HG03139 (cell line): ENCODE data around the gene AK5.
"Not testable (repeated sequence)": the region's sequence is repeated elsewhere in the genome, so short reads cannot be mapped to it uniquely, and the experiment has no call there.

ENCODE experiments used
- ATAC-seq: cut with Tn5 transposase; IDR thresholded peaks from one replicate; pipeline ENCODE4 v1.9.1; 2021; ENCODE audit not compliant: unreplicated experiment

The AK5 gene

DNA sequence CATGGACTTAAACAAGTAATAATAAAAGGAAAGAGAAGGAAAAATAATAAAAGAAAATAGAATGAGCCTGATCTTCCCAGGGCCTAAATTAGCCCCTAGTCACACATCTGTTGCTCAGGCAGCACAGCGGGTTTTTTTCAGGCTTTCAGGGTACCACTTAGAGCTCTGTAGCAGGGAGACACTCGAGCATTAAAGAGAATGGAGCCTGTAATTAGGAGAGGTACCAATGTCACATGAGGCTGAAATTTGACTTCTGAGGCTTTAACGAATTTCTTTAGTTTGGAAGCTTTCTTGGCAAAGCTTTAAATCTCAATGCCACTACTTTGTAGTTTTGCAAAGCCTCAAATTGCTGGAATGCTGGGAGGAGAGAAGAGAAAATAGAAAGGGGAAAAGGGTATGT is 116.3 kb downstream of the AK5 start:
- ATAC-seq, result no peak

DNA sequence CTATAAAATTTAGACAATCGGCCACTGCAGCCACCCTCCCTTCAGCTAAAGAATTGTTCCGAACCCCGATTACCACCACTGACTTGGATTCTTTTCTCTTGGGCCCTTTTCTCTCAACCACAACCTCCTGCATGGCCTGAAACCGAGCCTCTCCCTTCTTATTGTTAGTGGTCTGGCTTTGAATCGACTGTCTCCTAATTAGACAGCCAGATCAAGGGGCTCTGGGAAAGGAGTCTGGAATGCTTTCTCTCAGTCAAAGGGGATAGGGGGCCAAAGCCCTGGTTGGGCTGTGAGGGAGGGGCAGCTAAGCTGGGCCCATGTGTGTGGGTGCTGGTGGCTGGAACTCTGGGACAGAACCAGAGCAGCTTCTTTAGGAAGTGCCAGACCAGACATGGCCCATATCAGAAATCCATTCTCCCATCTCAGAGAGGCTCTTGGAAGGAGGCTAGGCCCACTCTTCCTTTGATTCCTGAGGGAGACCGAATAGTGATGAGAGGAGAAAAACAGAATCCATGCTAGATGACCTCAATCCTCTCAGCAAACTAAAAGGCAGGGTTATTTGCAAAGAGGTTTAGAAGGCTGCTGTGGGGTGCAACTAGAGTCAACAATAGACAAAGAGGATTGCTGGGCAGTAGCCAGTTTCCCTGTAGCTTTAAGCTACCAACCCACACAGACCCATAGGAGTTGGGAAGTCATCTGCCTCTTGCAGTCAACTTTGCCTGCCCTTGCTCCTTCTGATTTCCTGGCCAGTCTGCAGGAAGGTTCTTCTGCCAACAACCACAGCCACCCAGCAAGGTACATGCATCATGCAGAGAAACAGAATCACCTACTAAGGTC is 117.6 kb downstream of the AK5 start:
- no peak for ATAC-seq

DNA sequence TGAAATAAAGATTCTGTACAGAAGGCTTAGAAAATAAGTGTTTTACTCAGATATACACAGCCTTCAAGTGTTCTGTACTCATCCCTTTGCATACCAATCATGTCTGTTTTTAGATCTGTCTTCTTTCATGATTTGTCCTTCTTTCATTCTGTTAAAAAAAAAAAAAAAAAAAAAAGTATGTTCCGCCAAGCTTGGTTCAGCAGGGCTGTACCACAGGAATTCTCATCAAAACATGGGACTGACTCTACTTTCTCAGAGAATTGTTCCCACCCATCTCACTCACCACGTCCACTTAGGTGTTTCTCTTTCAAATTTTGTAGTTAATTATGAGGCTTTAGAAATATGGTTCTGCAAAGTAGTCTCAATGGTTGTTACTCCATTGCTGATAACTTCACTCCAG is 119.0 kb downstream of the AK5 start:
- ATAC-seq, result no peak

DNA sequence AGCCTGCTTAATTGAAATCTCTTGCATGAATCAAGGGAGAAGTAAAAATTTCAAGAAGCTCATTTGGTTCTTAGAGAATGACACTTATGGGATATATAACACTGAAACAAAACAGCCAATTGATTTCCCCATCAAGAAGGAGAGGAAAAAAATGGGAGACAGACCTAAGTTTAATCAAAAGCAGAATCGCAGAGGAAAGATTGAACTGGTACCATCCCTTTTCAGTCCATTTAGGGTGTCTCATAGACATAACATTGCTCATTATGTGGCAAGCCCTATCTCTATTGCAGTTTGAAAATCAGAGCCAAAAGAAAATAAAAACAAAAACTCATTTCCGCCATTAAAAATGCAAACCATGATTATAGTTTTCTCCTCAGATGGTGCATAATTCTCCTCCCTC is 119.6 kb downstream of the AK5 start:
- ATAC-seq, result no peak

DNA sequence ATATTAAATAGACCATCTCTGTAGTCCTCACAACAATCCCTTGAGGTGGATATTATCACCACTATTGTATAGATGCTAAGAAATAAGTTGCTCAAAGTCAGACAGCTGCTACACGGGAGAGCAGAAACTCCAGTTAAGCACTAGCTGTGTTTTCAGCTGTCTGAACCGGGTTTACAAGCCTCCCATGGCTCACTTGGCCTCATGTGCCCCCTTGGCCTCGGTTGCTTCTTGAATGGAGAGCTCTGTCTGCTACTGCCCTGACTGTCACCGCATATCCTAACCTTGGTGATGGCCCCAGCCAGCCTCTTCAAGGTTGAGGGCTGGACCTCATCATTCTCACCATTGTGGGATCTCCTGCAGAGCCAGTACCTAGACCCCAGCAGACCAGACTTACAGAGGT is 123.4 kb downstream of the AK5 start:
- ATAC-seq, result no peak

DNA sequence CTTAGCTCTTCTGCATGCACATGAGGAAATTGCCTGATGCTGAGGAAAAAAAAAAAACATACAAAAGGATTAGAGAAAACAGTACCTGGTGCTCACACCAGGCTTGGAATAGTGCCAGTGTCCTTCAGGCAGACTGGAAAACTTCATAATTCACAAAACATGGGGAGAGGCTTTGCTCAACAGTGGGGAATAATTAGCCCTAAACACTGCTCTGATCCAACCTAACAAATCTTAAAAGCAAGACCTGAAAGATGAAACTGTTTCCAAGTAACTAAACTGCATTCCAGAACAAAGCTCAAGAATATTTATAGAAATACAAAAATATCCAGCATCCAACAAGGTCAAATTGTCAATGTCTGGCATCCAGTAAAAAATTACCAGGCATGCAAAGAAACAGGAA is 124.8 kb downstream of the AK5 start:
- ATAC-seq, result no peak

DNA sequence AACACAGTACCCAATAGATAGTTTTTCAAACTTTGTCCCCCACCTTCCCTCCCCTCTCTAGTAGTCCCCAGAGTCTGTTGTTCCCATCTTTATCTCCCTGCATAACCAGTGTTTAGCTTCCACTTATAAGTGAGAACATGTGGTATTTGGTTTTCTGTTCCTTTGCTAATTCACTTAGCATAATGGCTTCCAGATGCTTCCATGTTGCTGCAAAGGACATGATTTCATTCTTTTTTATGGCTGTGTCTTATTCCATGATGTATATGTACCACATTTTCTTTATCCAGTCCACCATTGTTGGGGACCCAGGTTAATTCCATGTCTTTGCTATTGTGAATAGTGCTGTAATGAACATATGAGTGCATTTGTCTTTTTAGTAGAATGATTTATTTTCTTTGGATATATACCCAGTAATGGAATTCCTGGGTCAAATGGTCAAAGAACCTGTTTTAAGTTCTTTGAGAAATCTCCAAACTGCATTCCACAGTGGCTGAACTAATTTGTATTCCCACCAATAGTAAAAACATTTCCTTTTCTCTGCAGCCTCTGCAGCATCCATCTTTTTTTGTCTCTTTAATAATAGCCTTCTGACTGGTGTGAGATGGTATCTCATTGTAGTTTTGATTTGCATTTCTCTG is 126.0 kb downstream of the AK5 start:
- no peak for ATAC-seq

DNA sequence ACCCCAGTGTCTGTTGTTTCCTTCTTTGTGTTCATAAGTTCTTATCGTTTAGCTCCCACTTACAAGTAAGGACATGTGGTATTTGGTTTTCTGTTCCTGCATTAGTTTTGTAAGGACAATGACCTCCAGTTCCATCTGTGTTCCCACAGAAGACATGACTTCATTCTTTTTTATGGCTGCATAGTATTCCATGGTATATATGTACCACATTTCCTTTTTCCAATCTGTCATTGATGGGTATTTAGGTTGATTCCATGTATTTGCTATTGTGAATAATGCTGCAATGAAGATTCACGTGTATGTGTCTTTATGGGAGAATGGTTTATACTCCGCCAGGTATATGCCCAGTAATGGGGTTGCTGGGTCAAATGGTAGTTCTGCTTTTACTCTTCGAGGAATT is 127.1 kb downstream of the AK5 start:
- ATAC-seq, result not testable (repeated sequence)

DNA sequence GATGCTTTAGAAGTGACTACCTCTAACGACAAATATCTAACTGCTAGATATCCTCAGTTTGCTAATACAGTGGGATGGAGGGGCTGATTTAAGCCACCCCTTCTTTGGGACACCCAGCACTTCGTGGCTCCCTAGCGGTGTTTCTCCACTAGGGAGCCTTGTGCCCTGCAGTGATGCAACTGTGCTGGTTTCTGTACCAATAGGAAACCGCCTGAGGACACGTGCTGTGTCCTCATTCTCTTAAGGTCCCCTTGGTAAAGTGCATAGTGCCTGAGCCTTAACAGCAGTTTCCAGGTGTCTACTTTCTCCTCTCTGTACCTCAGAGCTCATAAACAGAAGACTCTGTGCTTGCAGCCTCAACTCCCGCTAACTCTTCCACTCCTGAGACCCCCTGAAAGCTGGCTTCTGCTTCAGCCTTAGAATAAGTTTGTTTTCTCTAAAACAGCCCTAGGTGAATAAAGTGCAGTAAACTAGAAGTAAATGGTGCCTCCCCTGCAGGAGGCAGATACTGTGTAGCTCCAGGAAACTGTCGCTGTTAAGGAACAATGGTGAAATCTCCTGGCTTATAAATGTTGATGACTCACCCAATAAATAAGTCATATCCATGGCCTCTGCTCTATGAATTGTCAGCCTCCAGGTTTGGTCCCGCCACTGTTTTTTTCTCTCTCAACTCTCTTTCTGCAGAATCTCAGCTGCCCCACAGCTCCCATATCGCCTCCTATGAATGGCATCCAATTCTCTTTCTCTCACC is 130.4 kb downstream of the AK5 start:
- ATAC-seq, result no peak

DNA sequence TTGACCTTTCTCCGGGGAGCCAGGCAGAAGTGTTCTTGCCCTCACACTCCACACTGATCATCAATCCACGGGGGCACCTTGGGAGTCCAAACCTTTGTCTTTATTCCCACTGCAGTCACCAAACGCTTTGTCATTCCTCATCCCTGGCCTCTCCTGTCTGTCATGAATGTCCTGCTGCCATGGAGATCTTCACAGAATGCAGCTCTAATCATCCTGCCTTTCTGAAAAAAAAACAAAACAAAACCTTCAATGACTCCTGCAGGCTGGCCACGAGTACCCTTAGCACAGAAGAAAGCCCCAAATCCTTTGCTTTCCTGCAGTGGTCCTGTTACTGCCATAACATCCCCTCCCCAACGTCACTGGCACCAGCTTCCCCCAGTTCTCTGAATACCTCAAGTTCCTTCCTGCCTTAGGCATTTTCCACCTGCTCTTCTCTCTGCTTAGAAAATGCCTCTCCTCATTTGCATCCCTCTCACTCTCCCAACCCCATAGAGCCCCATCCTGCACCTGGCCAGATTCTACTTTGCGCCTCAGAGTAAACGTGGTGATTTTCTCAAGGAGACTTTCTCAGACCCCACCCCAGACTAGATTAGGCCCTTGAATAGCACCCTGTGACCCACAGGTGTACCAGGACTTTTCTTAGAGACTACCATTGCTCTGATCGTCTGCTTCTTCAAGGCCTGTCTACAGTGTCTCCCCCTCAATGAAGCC is 131.2 kb downstream of the AK5 start:
- ATAC-seq, result peak; percentile 44

DNA sequence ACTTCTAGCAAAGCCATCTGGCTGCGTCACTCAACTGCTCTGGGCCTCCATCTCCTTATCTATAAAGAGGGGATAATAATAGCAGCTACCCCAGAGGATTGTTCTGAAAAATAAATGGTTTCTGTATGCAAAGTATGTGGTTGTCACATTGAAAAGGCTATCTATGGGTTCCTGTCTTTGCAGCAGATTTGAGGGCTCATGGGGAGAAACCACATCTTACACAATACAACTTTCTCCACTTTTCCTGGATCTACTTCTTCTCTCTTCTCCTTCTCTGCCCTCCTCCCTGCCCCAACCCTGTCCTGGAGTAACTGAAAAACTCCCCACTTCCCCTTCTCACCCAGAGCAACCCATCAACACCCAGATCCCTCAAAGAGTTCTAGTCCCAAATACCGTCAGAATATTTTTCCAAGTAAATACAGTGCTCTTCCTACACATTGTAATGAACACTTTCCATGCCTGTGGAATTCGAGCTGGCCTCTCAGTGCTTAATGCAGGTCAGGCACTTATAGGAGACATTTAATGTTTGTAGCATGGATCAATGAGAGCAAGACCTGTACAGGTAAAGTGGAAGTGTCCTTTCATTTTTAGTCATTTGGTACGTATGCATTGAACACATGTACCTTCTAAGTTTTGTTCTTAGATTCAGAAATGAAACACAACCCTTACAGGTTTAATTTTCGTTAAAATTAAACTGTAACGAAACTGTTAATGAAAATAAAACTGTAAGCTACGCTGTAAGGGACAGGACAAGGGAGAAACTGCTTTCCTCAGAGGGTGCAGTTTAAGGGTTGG is 131.9 kb downstream of the AK5 start:
- ATAC-seq, result peak; percentile 78

DNA sequence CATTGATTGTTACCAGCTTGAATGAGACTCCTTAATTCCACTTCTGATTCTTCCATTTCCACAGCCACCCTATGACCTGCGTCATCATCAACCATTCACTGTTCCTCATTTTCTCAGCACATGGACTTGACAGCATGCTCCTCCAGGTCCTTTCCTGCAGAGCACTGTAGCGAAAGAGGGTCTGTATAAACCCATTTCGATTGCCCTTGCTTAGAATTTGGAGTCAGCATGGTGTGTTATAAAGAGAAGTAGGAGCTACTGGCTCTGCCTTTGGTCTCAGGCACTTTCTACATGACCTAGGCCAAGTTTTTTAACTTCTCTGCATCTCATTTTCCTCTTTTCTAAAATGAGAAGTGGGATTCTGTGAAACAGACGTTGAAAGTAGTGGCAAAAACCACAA is 133.8 kb downstream of the AK5 start:
- no peak for ATAC-seq

DNA sequence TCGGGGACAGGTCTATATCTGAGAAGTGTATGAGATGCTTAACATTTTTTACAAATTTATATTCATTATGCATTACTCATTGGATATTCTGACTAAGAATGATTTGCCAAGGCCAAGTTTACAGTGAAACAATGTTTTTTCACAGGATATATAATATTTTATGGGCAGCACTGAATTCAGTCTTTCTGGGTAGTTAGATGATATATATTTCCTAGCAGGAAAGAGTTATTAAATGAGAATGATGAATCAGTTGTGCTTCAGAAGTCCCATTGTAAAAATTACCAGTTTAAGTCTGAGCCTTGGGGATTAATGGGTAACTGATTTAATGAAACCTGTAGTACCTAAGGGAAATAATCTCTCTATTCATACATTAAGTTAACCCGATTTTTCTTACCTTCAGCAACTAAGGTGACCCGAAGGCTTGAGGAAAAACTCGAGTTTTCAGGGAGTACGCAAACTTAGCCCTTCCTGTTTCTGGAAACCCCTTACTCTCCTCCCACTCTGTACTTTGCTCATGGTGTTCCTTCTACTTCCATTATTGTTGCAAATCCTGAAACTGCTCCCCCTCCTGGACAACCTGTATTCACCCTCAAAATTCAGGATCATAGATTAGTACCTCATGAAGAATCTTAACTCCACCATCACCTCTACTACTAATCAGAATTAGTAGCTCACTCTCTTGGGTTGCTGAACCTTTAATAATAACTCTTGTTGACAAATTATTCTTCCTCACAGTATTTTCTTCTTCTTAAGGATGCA is 135.1 kb downstream of the AK5 start:
- no peak for ATAC-seq

DNA sequence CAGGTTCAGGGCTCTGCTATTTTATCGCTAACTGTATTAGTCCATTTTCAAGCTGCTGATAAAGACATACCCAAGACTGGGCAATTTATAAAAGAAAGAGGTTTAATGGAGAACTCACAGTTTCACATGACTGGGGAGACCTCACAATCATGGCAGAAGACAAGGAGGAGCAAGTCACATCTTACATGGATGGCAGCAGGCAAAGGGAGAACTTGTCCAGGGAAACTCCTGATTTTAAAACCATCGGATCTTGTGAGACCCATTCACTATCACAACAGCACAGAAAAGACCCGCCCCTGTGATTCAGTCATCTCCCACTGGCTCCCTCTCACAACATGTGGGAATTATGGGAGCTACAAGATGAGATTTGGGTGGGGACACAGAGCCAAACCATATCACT is 136.2 kb downstream of the AK5 start:
- not testable (repeated sequence) for ATAC-seq

DNA sequence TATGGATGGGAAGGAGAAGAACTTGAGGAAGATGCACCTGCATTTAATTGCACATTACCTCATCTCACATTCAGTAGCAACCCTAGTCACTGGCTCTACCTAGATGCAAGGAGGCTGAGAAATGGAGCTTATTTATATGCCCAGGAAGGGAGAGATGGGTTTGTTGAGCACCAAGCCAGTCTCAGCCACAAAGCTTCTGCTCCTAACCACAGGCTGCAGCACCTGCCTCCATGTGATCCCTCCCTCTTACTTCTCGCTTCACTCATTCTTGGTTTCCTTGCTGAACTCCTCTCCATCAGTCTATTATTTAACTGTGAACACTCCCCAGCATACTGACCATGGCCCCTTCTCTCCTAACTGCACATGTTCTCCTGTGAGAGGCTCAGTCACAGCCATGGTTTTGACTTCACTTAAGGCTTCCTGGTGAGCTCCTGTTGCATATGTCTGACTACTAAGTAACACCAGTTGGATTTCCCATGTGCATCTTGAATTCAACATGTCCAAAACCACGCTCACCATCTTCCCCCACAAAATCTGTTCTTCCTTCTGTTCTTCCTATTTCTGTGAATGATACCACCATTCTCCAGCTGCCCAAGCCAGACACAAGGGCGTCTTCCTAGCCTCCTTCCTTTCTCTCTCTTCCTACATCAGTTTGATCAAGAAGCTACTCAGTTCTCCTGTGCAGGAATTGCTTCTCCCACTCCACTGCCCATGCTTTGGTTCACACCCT is 139.8 kb downstream of the AK5 start:
- ATAC-seq, result peak; percentile 75

DNA sequence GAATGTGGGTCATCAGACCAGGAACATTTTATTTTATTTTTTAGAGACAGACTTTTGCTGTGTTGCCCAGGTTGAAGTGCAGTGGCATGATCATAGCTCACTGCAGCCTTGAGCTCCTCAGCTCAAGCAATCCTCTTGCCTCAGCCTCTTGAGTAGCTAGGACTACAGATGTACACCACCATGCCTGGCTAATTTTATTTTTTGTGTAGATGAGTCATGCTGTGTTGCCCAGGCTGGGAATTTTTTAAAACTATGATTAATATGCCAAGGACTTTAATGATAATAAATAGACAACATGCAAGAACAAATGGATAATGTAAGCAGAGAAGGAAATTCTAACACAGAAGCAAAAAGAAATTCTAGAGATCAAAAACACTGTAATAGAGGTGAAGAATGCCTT is 142.4 kb downstream of the AK5 start:
- no peak for ATAC-seq

DNA sequence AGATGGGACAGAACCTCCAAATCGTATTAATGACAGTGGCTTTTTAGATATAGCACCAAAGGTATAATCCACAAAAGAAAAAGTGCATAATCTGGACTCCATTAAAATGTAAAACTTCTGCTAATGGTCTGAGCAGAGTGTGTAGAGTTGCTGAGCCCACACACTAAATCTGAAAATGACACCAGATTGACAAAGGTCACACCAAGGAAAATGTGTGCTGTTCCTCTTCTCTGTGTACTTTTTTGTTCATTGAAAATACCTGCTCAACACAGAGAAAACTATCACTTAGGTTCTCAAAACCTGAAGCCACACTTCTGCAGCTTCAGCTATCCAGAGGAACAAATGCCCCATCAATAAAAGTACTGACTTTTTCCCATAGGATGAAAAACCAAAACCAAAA is 146.2 kb downstream of the AK5 start:
- no peak for ATAC-seq

DNA sequence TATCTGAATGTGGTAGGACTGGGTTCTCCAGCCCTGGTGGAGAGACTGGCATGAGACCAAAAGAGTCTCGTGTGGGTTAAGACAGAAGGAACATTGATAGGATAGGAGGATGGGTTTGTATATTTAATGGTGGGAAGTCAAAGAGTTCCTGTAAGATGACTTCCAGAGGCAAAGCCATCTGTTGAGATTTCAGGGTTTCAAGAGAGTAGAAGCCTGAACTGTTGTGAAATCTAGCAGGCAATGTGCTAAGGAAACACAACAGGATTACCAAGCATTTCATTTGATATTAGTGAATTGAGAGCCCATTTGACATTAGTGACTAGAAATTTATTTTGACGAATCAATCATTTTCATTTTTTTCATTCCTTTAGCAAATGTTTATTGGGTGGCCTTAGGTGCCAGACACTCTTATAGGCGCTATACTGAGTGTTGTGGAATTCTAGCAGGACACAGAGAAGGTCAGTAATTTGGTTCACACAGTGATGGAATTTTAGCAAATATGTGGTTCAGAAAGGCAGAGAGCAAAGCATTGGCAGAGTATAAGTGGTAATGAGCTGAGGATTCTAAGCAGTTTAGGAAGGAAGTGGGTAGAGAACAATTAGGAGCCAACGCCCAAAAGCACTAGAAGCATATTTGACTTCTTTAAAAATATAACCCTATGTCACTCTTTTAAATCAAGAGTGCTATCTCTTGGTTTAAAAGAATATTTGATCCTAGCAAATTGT is 149.3 kb downstream of the AK5 start:
- no peak for ATAC-seq

DNA sequence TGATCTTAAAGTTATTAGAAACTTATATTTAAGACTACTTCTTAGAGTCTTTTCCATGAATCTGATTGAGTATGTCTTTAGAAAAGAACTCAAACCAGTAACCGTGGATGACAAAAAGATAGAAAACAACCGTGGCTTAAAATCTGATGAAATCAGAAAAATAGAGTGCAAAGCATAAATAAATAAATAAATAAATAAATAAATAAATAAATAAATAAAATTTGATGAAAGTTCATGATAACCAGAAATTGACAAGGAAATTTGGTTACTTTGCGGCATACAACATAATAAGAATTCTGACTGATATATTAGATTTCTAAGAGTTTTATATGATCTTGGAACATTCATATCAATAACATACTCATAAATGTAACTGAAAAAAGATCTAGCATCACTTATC is 152.1 kb downstream of the AK5 start:
- ATAC-seq, result no peak
